ENCODE data around the gene CLNK.

CLNK gene, protein sequence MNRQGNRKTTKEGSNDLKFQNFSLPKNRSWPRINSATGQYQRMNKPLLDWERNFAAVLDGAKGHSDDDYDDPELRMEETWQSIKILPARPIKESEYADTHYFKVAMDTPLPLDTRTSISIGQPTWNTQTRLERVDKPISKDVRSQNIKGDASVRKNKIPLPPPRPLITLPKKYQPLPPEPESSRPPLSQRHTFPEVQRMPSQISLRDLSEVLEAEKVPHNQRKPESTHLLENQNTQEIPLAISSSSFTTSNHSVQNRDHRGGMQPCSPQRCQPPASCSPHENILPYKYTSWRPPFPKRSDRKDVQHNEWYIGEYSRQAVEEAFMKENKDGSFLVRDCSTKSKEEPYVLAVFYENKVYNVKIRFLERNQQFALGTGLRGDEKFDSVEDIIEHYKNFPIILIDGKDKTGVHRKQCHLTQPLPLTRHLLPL

DNA sequence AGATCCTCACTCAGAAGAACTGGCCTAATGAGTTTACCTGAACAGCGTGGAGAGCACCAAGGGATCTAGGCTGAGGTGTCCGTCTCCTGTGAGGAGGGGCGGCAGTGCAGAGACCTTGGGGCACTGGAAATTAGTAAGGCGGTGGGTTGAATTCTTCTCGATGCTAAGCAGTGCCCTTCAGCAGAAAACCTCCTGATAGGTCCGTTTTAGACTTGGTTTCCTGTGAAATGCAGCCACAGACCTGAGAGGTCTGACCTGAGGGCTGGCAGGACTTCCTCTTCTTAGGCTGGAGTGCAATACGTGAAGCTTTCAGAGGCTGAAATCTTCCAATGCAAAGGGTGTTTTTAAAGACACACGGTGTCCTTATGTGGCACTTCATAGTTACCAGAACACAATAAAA, at the start of gene CLNK:
Gene CLNK, minus strand, starts transcription at position 138 of the 400 bp plus-strand sequence. CDS start 16,899 bp downstream, outside the sequence.
- no peak for DNase-seq (ENCODE audit: low read depth in 4 of 4, low spot score in 1 of 4)

DNA sequence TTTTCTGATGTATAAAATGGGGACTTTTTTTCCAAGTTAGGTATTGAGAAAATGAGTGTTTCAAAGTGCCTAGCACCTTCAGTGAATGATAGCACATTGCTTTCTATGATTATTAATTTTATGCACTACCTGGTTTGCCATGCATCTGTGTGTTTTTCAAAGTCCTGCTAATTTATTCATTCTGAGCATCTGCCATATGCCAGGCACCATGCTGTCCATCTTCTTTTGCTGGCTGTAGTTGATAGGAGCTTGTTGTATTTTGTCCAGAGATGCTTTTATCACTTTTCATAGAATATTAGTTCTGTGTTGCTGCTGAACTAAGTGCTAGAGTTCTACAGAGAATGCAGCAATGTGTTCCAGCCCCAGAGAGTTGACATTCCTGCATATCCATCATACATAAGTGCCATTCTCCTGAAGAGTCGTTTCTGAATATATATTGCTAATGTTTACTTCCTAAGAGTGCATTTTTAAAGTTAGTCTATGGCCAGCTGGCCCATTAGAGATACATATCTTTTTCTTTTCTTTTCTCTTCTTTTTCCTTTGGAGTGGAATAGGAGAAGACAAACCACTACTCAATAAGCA, 49.0 kb upstream of the CLNK start:
- no peak for DNase-seq (ENCODE audit: low read depth in 4 of 4, low spot score in 1 of 4)

DNA sequence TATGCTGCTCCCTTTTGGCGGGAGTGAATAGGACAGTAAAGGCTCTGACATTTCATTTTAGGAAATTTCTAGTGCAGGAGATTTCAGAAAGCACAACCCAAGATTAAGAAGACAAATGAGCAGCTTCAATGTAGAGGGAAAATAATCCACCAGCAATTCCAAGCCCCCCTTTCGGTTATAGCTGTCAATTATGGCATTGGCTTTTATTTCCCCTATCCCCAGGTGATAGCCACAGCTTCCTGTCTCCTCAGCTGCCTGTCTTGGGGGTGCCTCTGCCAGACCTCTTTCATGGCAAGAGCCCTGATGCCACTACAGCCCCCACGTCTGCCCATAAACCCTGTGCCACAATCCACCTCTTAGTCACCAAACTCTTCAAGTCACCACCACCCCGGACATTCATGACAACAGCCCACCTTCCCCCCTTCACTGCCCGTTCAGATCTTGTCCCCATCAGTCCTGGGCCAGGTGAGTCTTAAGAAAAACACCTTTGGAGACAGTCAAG, 48.4 kb upstream of the CLNK start:
- no peak for DNase-seq (ENCODE audit: low read depth in 4 of 4, low spot score in 1 of 4)

DNA sequence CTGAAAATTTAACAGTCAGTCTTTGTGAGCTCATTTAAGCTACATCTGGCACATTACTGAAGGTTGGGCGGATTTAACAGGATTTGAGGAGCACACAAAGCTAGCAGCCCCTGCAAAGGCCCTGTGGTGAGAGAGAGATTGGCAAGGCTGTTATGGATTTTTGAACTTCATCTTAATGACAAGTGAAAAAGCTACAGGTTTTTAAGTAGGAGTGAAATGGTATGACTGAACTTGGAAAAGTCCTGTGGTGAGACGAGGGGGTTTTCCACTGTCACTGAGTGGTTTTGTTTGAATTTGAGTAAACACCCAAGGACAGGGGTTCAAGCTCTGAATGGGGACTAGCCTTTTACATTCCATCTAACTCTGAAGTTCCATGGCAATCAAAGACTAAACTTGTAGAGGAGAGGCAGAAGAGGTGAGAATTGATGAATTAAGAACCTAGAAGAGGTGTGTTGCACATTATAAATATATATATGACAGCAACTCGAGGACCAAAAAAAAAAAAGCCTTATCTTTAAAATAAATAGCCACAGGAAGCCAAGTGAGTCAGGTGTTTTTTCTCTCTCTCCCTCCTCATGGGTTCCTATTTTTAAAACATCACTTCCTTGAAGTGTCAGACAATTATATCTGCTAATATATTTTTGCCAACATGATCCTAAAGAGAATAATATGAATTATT, 47.8 kb upstream of the CLNK start:
- DNase-seq (ENCODE audit: low read depth in 4 of 4, low spot score in 1 of 4) = no peak

DNA sequence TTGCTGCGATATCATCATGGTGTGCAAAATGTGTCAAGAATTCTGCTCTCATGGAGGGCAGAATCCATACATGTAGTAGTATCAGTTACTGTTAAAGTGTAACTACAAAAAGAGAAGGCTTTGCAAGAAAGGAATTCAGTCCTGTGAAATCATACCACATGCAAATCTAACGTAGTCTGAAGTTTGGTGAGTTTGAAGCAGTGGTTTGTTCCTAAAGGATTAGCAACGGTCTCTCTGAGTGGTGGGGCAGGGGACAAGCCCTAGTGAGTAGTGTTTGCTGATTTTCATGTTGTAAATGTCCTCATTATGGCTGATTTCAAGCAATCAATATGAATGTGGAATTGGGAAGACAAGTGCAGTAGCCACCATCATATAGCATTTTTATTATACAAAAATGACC, 47.1 kb upstream of the CLNK start:
- DNase-seq (ENCODE audit: low read depth in 4 of 4, low spot score in 1 of 4) = no peak

DNA sequence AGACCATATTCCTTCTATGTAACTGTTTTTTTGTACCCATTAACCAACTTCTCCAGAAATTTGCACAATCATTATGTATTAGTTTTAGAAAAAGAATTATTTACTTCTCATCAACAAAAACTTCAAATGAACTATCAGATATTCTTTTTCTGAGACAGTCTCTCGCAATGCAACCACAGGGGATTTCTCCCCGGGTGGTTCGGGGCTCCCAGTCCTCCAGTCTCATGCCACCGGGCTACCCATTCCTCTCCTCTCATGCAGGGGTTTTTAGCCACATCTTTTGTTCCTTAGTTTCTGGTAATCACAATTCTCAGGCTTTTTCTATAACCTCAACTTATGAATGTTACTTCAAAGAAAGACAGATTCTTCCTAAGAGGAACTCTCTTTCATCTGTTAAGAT, 46.6 kb upstream of the CLNK start:
- no peak for DNase-seq (ENCODE audit: low read depth in 4 of 4, low spot score in 1 of 4)

DNA sequence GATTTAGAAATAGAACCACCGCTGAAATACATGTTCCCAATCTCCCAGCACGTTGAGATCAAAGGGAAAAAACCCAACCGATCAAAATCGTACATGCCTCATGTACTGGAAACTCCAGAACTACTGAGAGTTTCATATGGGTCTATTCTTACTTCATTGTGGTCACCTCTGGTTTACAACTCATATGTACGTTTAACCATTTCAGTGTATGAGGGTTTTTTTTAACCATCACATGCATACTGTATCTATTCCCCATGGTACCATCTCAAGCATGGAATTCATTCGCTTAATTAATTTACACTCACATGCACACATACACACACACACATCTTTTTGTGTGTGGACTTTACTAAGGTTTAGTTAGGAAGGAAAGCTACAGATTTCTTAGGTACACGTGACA, 46.0 kb upstream of the CLNK start:
- DNase-seq (ENCODE audit: low read depth in 4 of 4, low spot score in 1 of 4) = no peak

DNA sequence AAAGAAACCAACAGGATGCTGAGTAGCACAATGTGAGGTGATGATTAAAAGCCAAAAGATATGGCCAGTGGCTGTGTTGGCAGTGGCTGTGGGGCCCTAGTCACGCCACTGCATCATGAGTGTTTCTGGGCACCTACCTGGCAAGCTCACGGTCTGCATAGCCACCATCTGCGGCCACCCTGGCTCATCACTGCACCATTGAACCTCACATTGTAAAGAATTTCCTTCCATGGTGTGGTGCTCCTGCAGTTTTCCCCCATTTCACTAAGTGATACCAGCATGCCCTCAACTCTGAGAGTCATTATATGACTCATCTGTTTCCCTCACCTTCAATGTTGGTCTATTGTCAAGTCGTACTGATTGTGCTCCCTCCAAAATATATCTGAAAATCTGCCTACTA, 45.5 kb upstream of the CLNK start:
- DNase-seq (ENCODE audit: low read depth in 4 of 4, low spot score in 1 of 4) = no peak

DNA sequence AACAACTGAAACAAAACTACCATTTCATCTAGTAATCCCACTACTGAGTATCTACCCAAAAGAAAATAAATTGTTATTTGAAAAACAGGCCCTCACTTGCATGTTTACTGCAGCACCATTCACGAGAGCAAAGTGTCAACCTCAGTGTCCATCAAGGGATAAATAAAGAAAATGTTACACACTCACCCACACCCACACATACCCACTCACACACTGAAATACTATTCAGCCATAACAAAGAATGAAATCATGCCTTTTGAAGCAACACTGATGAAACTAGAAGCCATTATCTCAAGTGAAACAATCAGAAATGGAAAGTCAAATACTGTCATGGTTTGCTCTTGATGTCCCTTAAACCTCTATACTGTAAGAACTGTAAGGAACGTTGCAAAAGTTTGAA, 44.8 kb upstream of the CLNK start:
- DNase-seq (ENCODE audit: low read depth in 4 of 4, low spot score in 1 of 4) = no peak

DNA sequence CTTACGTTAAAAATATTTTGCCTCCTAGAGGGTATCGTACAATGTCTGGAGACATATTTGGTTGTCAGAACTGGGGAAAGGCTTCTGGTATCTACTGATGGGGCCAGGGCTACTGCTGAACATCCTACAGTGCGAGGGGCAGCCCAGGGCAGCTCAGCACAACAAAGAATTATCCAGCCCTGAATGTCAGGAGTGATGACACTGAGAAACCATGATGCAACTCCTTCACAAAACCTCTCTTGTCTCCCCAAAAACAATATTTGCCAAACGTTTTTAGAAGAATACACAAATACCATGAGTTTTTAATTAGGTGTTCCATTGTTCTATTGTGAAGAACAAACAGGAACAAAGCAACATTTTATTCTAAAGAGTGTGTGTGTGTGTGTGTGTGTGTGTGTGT, 43.4 kb upstream of the CLNK start:
- no peak for DNase-seq (ENCODE audit: low read depth in 4 of 4, low spot score in 1 of 4)

DNA sequence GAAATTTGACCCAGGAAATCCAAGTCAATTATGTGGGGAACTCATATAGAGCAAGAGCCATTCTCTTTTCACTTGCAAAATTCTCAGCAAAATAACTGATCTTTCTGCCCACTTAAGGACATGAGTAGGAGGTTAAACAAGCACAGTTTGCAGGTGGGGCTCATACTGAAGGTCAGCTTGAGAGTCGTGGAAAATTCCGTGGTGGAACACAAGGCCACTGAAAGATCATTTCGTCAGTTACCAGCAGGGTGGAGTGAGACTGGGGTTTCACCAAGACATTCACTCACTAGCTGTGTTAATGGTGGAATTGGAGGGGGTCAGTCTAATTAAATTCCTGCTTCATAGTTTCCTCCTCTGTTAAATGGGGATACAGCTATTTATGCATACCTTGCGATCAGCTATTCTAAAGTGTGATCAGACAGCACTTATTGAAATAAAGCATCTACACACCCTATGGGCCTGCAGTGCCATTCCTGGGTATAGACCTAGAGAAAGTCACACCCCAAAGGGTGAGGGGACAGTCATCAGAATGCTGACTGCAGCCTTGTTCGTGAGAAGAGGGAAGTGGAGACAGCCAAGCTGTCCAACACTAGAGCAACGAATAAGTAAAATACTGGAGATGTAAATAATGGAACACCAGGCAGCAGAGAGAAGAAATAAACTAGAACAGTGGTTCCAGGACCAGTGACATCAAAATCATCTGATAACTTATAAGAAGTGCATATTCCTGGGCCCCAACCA, 42.7 kb upstream of the CLNK start:
- DNase-seq (ENCODE audit: low read depth in 4 of 4, low spot score in 1 of 4) = no peak

DNA sequence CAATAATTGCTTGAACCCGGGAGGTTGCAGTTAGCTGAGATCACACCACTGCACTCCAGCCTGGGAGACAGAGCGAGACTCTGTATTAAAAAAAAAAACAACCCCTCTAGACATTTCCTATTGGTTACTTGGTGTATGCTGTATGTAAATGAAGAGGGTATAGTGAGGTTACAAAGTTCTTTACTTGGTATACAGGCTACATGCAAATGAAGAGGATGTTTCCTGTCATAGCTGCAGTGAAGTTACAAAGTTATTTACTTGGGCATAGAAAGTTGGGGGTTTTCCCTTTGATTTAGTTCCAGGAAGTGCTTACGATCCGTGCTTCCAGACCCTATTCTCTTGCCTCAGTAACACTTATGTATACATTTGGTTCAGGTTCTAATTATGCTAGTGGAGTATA, 38.4 kb upstream of the CLNK start:
- DNase-seq (ENCODE audit: low read depth in 4 of 4, low spot score in 1 of 4) = no peak

DNA sequence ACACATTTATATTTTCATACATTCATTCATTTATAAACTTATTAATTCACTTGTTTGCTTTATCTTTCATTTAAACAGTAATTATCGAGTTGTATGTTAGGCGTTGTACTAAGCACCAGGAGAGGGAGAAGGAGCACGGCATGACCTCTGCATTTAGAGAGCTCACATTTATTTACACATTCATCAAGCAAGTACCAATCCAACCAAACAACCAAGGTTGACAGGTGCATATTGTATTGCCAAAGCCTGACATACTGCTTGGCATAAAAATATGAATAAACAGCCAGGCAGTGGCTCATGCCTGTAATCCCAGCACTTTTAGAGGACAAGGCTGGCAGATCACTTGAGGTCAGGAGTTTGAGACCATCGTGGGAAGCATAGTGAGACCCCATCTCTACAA, 37.0 kb upstream of the CLNK start:
- no peak for DNase-seq (ENCODE audit: low read depth in 4 of 4, low spot score in 1 of 4)

DNA sequence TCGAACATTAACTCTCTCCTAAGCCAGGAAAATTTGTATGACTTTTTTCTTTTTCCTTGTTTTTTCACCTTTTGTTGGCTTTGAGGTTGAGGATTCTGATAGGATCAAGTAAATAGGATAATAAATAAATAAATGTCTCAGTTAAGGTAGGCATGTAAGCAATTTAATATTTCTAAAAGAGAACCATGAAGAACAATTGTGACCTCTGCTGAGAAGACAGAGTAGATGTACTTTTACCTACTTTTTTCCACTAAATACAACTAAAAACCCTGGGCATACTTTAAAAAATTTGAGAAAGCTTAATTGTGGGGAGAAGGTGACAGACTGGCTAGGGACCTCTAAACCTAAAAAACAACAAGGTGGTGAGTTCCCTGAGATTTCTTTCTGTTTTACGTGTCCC, 31.6 kb upstream of the CLNK start:
- no peak for DNase-seq (ENCODE audit: low read depth in 4 of 4, low spot score in 1 of 4)

DNA sequence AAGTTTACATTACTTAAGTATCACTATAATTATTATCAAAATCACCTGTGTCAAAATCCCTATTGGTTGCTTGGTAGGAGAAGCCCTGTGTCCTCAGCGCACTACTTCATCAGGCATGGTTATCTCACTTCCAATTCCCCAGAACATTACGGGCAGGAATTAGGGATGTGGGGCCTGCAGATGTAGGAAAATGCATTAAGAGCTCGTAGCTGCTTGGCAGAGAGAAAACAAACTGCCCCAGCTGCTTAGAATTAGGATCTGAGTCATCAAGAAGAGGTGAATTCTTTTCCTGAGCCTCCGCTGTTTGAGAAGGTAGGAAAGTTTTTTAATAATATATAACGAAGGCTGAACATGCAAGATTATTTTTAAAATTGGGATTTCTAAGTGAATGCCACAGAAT, 31.1 kb upstream of the CLNK start:
- DNase-seq (ENCODE audit: low read depth in 4 of 4, low spot score in 1 of 4) = no peak

DNA sequence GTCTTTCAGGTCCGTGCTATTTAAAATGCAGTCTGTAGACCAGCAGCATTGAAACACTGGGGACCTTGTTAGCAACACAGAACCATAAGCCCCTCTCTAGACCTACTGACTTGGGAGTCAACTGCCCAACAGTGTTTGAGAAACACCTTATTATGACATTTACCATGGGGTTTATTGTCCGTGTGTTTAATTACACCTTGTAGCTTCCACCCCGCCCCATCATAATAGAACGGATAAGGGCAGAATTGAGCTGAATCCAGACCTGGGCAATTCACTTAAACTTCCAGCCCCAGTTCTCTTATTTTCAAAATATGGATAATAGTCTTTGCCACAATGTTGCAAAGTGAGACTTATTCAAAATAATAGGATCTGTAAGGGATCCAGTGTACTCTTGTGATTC, 30.6 kb upstream of the CLNK start:
- no peak for DNase-seq (ENCODE audit: low read depth in 4 of 4, low spot score in 1 of 4)

DNA sequence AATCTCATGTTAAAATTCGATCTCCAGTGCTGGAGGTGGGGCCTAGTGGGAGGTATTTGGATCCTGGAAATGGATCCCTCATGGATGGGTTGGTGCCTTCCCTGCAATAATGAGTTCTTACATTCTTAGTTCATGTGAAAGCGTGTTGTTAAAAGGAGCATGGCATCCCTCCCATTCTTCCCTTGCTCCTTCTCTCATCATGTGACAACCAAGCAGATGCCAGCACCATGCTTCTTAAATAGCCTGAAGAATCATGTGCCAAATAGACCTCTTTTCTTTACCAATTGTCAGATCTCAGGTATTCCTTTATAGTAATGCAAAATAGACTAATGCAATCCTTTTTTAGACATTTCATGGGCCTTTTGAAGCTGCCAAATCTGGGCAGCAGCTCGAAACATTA, 29.0 kb upstream of the CLNK start:
- DNase-seq (ENCODE audit: low read depth in 4 of 4, low spot score in 1 of 4) = no peak

DNA sequence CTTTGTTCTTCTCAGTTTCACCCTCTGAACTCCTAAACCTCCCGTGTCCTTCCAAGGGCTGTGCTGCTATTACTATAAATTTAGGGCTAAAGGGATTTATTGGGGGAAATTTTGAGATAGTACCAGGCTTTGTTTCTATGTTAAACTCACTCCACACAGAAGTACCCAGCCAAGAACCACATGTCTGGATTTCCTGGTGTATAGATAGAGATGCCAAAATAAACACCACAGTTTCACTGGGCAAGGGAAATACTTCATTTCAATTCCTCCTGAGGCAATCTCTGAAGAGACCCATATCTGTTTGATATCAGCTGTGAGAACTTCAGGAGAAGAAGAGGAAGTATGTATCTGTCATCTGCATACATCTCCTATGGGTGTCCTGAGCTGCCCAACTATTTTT, 21.7 kb upstream of the CLNK start:
- DNase-seq (ENCODE audit: low read depth in 4 of 4, low spot score in 1 of 4) = no peak

DNA sequence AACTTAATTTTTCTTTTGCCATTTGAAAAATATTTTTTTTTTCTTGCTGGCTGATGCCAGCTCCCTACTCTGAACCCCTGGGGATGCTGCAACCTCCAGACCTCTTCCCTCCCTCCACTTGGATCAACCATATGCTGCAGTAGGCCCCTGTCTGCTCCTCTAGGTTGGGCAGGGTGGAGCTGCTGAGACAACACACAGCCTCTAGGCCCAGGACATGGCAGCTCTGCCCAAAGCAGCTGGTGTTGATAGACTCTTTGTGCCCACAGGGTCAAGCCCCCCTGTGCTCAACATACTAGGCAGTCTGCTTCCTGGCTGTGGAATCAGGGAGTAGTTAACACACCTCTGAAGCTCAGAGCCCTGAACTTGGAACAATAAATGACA, 19.9 kb upstream of the CLNK start:
- DNase-seq (ENCODE audit: low read depth in 4 of 4, low spot score in 1 of 4) = no peak

DNA sequence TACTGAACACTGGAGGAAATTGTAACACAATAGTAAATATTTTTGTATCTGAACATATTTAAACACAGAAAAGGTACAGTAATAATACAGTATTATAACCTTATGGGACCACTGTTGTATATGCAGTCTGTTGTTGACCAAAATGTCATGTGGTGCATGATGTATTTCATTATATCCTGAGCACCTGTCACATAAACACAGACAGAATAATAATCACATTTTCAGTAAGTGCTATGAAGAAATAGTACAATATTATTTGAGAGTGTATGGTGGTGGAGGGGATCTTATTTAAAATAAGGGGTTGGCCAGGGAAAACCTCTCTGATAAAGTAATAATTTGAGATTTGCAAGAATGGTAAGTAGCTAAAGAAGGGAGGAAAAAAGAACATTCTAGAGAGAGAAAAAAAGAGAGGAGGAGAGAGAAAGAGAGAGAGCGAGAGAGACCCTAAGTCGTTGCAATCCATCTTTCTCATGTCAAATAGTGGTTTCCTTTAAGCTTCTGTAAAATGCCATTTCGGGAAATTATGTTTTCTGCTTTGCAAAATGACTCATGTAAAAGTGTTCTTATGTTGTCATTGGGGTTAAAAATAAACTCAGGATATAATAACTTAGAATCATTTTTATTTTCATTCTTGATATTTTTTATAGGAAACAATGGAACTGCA, 19.3 kb upstream of the CLNK start:
- DNase-seq (ENCODE audit: low read depth in 4 of 4, low spot score in 1 of 4) = no peak

DNA sequence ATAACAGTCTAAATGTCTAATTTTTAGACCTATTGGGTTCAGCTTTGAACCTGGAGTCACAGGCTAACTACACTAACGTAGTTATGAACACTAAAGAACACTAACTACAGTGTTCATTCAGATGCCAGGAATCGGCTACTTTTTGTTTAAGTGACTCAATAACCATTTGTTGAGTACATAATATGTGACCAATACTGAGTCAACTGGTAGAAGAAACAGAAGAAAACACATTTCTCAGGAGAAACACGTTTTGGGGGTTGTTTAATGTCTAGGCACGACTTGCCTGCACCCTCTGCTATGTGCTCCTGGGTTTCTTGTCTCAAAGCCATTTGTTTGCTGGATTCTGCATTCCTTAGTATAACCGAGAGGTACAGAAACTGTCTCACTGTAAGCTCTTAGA, 18.6 kb upstream of the CLNK start:
- no peak for DNase-seq (ENCODE audit: low read depth in 4 of 4, low spot score in 1 of 4)
